NCI-H2227 (cell line): Measurements from ENCODE around the gene SETD5.

Experiments
- DNase-seq: peaks from one replicate; lab custom pipeline; 2025; ENCODE audit not compliant: unreplicated experiment; lab: John Stamatoyannopoulos, UW

The SETD5 gene, protein sequence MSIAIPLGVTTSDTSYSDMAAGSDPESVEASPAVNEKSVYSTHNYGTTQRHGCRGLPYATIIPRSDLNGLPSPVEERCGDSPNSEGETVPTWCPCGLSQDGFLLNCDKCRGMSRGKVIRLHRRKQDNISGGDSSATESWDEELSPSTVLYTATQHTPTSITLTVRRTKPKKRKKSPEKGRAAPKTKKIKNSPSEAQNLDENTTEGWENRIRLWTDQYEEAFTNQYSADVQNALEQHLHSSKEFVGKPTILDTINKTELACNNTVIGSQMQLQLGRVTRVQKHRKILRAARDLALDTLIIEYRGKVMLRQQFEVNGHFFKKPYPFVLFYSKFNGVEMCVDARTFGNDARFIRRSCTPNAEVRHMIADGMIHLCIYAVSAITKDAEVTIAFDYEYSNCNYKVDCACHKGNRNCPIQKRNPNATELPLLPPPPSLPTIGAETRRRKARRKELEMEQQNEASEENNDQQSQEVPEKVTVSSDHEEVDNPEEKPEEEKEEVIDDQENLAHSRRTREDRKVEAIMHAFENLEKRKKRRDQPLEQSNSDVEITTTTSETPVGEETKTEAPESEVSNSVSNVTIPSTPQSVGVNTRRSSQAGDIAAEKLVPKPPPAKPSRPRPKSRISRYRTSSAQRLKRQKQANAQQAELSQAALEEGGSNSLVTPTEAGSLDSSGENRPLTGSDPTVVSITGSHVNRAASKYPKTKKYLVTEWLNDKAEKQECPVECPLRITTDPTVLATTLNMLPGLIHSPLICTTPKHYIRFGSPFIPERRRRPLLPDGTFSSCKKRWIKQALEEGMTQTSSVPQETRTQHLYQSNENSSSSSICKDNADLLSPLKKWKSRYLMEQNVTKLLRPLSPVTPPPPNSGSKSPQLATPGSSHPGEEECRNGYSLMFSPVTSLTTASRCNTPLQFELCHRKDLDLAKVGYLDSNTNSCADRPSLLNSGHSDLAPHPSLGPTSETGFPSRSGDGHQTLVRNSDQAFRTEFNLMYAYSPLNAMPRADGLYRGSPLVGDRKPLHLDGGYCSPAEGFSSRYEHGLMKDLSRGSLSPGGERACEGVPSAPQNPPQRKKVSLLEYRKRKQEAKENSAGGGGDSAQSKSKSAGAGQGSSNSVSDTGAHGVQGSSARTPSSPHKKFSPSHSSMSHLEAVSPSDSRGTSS (N-terminal part only)

DNA sequence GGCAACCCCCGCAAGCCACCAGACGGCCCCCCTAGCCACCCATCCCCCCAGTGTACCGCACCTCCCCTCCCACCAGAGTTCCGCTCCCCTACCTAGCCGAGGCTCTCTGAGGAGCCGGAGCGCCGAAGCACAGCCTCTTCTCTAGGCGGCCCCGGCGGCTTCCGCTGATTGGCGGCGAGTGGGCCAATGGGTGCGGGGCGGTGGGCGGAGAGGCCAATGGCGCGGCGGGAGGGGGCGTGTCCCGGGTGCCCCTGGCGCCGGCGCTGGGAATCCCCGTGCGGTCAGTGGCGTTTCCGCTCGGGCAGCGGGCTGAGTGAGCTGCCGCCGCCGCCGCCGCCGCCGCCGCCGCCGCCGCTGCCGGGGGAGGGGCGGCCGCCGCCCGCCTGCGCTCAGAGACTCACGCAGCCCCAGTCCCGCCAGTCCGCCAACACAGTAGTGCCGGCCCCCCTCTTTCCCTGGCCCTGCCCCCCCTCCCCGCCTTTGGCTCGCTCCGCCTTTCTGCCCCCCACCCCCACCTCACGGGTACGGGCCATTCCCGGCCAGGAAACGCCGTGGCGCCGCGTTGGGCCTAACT, at the start of gene SETD5:
Gene SETD5, plus strand, starts transcription at position 284 of the 574 bp plus-strand sequence. CDS start 31,324 bp downstream, outside the sequence.
- DNase-seq: peak; percentile 96

DNA sequence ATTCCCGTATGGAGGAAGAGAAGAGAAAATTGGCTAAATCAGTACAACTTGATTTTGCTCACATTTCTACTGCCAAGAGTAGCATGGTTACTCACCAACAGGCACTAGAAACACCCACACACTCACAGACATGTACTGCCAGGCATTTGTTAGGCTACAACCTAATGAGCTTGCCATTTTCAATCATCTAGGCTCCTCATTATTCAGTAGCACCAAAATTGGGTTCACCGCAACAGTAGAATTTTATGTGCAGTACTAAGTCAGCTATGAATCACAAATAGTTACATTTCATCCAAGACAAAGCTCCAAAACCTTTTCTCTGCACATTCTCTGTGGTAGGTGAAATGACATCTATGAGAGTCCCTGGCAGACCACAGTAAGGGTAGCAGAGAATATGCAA, 49.5 kb upstream of the SETD5 start:
- DNase-seq: no peak

DNA sequence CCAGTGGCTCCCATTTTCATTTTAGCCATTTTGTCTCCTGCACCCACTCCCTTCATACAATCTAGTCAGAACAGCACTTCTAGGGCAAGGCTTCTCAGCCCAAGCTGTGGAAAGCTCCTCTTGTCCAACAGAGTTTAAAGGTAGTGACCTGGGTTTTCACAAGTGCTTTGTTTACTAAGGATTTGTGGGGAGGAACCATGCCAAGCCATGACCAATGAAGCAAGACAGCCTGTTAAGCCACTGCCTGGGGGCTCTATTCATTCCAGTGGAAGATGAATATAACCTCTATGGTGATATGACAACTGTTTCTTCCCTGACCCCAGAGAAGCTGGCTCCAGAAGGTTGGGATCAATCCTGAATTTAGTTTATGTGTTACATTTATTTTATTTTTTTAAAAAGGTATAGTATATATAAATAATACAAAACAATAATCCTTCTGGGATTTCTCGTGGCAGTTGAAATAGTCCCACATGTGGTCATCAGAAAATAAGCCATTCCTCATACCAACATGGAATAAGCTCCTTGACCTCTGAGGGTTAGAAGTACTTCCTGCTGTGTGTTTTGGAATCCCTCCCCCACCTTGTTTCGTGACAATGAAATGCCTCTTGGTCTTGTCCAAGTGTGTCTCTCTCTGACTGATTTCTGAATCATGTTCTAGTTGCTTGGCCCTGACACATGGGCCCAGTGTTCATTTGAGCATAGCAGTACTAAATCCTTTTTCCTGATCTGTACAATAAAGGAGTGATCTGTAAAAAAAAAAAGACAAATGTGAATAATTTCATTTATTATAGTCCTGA, 47.9 kb upstream of the SETD5 start:
- DNase-seq: no peak

DNA sequence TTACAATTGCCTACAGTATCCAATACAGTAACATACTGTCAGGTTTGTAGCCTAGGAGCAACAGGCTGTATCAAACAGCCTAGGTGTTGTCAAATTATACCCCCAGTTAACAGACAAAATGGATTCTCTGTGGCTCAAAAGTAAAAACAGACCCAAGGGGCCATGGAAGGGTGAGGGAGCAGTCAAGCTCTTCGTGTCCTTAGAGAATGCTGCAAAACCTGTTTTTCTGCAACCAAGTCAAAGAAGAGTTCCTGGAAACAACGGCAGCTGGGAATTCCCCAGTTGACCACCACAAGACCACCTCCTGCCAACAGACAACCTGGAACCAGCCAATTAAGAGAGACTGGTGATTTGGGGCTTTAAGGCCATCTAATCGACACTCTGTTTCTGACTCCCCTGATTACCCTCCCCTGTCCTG, 45.7 kb upstream of the SETD5 start:
- no peak for DNase-seq

DNA sequence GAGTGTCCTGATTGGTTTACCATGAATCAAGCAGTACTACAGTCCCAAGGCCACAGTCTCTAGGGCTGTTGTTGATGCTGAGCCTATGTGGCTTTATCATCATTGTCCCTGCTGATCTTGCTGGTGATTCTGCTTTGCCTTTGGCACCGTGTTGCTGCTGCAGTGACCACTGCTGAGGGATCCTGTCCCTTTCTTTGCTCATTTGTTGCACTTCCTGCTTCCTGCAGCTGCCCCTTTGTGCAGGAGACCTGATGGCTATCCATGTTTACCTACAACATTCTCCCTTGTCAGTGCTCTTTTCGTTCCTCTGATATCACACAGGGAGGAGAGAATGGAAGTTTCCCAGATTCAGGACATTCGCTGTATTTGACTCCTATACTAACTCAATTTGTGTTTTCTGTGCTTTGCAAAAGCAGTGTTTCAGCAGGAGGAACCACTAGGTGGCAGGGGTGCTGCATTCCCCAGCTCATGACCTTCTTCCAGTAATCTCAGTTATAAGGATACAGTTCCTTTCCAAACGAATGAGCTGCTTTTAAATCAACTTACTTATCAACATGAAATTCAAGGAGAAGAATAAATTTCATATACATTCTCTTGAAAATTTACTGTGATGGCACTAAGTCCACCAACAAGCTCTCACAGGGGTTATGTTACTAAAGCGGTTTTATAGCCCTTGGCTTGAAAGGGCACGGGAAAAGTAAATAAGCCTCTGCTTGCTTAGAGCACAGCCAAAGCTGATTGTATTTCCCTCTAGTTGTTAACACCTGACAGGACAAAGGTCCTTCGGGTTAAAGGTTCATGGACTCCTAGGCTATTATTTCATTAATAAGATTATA, 44.3 kb upstream of the SETD5 start:
- DNase-seq: peak; percentile 28

DNA sequence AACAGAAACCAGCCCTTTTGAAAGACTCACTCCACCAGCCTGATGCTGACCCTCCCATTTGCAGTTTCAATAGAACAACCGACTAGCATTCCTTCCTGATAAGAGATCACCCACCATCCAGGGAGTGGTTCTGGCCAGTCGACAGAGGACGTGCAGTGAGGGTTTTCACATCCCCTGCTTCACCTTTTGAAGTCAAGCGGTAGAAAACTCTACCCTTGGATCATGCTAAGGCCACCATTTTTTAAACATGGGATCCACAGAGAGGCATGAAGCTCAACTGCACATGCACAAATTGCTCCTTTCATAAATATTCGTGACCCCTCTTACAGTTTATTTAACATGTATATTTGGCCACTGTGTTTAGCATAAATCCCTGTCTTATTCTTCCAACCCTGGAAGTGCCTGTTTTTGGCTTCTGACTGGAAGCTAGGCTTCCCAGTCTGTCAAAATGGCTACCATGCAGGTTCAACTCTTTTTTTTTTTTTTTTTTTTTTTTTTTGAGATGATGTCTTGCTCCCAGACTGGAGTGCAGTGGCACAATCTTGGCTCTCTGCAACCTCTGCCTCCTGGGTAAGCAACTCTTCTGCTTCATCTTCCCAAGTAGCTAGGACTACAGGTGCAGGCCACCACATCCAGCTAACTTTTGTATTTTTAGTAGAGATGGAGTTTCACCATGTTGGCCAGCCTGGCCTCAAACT, 35.6 kb upstream of the SETD5 start:
- no peak for DNase-seq

DNA sequence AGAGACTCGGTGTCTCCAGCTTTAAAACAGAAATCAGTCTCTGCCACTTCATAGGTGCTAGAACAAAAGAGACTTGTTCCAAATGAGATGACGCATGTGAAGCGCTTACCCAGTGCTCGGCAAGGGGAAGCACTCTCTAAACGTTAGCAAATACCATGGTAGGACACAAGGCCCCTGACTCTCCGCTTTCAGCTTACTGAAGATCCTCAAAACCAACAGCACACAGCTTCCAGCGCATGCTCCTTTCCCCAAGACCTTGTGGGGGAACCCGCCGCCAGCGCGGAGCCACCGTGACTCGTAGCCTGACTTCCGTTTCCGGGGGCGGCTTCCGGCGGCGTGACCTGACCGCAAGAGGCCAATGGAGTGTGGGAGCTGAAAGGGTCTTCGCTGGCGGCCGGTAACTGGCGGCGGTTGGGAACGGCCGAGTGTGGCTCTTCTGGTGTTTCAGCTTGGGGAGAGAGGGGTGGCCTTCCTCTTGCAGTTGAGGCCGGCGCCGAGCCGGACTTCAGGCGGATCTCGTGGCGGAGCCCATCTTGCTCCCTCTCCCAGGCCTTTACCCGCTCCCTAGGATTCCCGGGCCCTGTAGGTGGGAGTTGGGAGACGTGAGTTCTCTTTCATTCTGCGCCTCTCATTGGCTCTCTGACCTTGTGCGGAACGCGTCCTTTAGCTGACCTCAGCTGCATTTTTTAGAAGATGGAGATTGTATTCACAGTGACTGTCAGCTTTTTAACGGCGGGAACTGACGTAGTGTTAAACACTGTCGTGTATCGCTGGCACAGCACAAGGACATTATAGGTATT, 34.5 kb upstream of the SETD5 start, which contains the start of gene THUMPD3:
Gene THUMPD3, plus strand, starts transcription at position 324 of the 800 bp plus-strand sequence. CDS start 2,015 bp downstream, outside the sequence.
- peak; percentile 88 for DNase-seq

DNA sequence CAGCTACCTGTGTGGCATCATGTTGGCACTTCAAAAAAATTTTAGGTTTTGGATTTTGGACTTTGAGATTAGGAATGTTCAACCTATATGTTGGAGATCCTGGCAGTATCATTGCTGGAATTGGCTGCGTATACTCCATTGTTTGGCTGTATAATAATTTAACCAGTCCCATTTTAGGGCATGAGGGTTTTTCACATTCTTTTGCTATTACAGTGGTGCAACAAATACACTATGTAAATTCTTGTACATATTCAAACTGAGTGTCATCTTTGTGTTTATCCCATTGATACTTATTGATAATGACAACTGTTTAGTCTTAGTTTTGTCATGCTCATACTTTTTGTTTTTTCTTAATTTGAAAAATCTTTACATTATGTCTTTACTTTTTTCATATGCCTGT, 27.9 kb upstream of the SETD5 start:
- DNase-seq: no peak

DNA sequence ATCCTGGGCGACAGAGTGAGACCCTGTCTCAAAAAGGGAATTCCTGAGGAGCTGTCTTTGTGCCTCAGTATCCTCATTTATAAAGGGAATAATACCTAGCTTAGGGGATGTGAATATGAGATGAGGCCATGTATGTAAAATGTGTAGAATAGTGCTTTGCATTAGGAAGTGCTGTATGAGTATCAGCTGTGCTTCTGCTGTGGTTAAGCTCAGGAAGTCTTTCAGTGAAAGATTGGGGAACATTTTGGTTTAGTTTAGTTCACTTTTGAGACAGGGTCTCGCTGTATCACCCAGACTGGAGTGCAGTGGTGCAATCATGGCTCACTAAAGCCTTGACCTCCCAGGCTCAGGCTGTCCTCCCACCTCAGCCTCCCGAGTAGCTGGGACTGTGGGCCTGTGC, 23.9 kb upstream of the SETD5 start:
- DNase-seq: no peak

DNA sequence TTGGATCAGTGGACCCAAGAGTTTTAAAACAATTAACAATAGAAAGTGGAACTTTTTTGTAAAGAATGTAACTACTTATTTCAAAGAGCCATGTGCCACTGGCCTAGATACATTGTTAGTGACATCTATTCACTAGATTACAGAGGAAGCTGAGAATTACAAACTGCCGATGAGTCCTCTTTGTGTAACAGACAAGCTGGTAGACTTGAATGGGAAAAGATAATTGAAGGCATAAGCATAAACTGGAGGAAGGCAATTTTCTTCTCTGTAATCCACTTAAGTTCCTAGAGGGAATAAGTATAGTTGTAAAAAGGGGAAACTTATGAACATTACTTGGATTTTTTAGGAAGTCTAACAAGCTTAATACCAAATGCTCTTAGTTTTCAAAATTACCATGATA, 19.4 kb upstream of the SETD5 start:
- DNase-seq: peak; percentile 24

DNA sequence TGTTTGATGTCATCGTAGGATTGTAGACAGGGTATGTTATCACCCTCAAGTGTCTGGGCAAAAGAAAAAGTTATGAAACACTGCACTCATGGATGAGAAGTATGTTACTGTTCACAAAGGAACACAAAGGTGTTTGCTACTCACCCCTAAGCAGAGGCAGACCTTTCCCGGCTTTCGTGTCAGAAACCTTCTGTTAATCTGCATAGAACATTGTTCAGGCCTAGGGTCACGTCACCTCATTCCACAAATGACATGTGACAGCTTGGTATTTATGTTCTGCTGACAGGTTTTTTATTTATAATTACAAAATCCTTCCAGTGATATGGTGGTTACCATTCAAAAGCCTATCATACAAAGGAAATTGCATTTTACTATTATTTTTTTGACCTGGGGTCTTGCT, 18.1 kb upstream of the SETD5 start:
- no peak for DNase-seq

DNA sequence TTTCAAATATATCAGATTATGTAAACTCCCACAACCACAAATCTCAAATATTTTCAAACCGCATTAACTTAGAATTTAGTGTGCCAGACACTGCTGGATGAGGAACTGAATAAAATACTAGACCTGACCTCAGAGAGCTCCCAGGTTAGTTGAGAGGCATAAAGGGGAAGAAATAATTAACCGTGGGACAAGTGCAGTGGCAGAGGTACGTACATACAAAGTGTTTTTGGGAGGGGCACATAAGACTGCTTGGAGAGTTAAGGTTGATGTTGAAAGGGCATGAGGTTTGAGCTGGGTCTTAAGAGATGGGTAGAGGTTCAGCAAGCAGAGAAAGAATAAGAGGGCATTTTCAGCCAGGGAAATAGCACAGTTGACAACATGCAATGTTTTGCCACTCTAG, 17.4 kb upstream of the SETD5 start:
- no peak for DNase-seq

DNA sequence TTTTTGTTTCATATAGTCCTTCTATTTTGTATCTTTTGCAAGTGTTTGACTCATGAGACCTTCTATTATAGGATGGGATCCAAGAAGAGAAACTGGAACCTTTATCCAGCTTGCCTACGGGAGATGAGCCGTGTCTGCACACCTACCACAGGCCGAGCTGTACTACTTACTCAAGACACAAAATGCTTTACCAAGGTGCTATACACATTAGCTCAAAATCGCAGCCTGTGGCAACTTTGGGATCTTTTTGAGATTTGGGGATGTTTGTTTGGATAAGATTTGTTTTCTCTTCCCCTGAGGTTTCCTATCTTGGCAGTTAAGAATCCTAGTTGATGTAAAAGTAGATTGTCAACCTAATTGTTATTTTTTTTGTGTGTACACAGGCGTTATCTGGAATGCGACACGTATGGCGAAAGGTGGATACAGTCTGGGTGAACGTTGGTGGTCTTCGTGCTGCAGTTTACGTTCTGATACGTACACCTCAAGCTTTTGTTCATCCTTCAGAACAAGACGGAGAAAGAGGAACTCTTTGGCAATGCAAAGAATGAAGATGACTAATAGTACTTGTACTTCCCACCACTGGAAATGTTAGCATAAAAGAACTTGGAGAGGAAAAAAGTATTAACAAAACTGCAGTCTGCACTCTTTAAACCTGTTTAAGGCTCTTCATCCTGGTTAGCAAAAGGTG, 13.1 kb upstream of the SETD5 start:
- DNase-seq: no peak

DNA sequence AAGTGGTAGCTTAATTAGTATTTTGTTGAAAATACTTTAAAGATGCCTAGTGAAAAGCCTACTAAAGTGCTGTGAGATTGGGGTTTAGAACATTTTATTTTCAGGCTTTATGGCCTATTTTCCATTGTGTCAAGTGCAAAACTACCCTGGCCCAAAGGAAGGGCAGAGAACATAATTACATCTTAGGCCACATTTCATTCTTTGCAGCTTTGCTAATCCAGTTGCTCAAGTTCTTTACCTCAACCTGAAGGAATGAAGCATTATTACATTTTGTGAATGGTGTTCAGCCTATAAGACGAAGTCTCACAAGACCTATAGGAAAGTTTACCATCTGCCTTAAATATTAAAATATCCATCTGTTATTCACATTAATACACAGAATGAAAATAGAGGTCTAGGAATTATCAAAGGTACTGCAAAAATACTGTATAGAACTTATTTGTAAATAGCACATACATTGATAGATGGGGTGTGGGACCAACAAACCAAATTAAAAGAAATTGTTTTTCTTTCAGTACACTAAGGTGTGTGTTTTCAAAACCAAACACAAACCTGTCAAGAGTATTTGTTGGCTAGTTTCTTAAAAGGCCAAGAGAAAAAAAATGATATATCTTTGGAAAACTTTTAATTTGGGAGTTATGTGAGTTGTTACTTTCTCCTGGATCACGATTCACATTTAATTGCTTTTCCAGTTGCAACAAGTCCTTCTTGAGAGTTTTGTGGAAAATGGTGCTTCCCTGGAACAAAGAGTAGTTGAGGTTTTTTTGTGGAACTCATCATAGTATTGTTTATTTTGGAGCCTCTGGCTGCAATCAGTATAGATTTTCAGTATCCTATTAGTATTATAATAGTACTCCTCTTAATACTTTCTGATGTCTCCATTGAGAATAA, 12.0 kb upstream of the SETD5 start:
- no peak for DNase-seq

DNA sequence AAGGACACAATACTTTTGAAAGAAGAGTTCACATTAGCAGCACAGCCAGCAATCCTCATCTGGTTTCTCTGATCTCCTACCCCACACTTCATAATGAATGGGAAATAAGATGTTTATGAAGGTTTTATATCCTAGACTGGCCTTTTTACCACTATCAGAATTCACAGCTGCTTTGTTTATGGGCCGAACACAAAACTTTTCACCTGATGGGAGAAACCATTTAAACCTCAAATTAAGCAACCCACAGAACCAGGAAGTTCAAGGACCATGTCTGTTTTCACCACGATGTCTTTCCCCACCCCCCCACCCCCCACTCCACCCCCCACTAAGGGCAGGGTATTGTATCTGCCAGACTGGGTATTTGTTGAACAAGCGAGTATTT, 11.3 kb upstream of the SETD5 start:
- no peak for DNase-seq
